HL-60 (cell line): ENCODE results near the gene SEC23A.

Experiments
- DNase-seq, 2 experiments: peaks; one replicate each; pipeline ENCODE4 v3.0.0-alpha.2; 2010 to 2020; ENCODE audit warnings: low read depth in 1 of 2, low spot score in 1 of 2
- H3K27ac ChIP-seq: fragments of 250-450 bp; sonication (Bioruptor Pico); replicated peaks from 2 replicates; pipeline ENCODE4 v1.5.1; 2020; ENCODE audit warnings: mild to moderate bottlenecking, moderate library complexity
- H3K27me3 ChIP-seq: fragments of 250-450 bp; sonication (Bioruptor Pico); 2 replicates; pipeline ENCODE4 v1.5.1; 2021; ENCODE audit warnings: mild to moderate bottlenecking, moderate library complexity; ENCODE audit not compliant: insufficient read depth, poor library complexity, severe bottlenecking
- H3K4me3 ChIP-seq: replicated peaks from 2 replicates; pipeline ENCODE4 v1.5.1; 2011; ENCODE audit warnings: mild to moderate bottlenecking, control low read depth, low read length; ENCODE audit not compliant: insufficient read depth
- CTCF ChIP-seq: IDR thresholded peaks from one replicate; pipeline ENCODE4 v1.5.1; 2011; ENCODE audit warnings: low read length, control low read depth, inconsistent platforms; ENCODE audit not compliant: insufficient read depth
- GABPA ChIP-seq: IDR thresholded peaks from 2 replicates; pipeline ENCODE4 v1.6.1; 2012; ENCODE audit warnings: low read depth
- POLR2AphosphoS5 ChIP-seq: IDR thresholded peaks from 2 replicates; pipeline ENCODE4 v1.6.1; 2012; ENCODE audit warnings: low read depth
- SPI1 ChIP-seq: IDR thresholded peaks from 2 replicates; pipeline ENCODE4 v1.6.1; 2012; ENCODE audit warnings: low read depth, mild to moderate bottlenecking, borderline replicate concordance
- TF ChIP-seq, protein P1 (sequence below): IDR thresholded peaks from 2 replicates; pipeline ENCODE4 v1.6.1; 2012; ENCODE audit warnings: low read depth; ENCODE audit not compliant: insufficient replicate concordance

The SEC23A gene

GRCh38 chr14:39016733-39017095 is 86.3 kb downstream of the SEC23A start:
- H3K27me3 ChIP-seq = no peaks in the 10 kb centered on the region
- no peak overlapping the region for H3K4me3 ChIP-seq
- DNase-seq = no peak
- TF ChIP-seq CTCF = no peak
- TF ChIP-seq GABPA = no peak
- TF ChIP-seq, protein P1, sequence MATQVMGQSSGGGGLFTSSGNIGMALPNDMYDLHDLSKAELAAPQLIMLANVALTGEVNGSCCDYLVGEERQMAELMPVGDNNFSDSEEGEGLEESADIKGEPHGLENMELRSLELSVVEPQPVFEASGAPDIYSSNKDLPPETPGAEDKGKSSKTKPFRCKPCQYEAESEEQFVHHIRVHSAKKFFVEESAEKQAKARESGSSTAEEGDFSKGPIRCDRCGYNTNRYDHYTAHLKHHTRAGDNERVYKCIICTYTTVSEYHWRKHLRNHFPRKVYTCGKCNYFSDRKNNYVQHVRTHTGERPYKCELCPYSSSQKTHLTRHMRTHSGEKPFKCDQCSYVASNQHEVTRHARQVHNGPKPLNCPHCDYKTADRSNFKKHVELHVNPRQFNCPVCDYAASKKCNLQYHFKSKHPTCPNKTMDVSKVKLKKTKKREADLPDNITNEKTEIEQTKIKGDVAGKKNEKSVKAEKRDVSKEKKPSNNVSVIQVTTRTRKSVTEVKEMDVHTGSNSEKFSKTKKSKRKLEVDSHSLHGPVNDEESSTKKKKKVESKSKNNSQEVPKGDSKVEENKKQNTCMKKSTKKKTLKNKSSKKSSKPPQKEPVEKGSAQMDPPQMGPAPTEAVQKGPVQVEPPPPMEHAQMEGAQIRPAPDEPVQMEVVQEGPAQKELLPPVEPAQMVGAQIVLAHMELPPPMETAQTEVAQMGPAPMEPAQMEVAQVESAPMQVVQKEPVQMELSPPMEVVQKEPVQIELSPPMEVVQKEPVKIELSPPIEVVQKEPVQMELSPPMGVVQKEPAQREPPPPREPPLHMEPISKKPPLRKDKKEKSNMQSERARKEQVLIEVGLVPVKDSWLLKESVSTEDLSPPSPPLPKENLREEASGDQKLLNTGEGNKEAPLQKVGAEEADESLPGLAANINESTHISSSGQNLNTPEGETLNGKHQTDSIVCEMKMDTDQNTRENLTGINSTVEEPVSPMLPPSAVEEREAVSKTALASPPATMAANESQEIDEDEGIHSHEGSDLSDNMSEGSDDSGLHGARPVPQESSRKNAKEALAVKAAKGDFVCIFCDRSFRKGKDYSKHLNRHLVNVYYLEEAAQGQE = no peak
- no peak for TF ChIP-seq SPI1
- no peak for TF ChIP-seq POLR2AphosphoS5
- H3K27ac ChIP-seq = no peak overlapping the region

DNA sequence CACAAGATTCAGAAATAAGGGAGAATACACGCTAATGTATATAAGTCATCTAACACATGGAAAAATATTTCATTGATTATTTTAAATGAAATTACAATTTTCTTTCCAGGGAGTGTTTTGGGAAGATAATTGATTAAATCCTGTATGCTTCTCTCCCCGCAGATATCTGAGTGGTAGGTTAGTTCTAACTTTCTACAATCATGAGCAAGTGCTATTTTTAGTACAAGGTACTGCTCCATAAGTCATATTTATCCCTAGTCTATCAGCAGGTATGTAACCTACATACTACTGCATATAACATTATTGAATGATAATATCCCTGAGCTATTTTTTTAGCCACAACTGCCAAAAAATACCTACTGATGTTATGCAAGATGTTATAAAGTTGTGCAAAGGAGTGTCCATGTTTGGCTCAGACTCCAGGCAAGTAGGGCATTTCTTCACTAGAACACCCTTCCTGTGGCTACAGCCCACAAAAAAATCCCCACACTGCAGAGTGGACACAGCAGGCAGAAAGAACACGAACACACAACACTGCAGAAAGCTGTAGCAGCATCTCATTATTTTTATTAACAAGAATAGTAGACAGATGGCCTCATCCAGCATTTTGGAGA is 87.0 kb downstream of the SEC23A start:
- H3K27ac ChIP-seq = no peak overlapping the region
- H3K4me3 ChIP-seq = no peak overlapping the region
- TF ChIP-seq CTCF (no peak), GABPA (no peak), SPI1 (no peak)
- TF ChIP-seq, protein P1 = no peak
- DNase-seq = no peak
- H3K27me3 ChIP-seq = no peaks in the 10 kb centered on the region

GRCh38 chr14:39015360-39015961 is 87.6 kb downstream of the SEC23A start:
- DNase-seq = peak in 1 of 2 experiments; percentile 41
- Histone ChIP-seq H3K27me3 (no peaks in the 10 kb centered on the region), H3K27ac (no peak overlapping the region), H3K4me3 (no peak overlapping the region)
- TF ChIP-seq SPI1 (no peak), POLR2AphosphoS5 (no peak), GABPA (no peak), CTCF (peak; percentile 79)
- TF ChIP-seq, protein P1 = no peak
